ENCODE measurements around the gene TNNC2. TPM values are rescaled to one million over a fixed set of nuclear protein-coding genes. Genes with fewer than 3 reads are reported as not detected.

TNNC2 gene
- total and polyA plus RNA-seq, 2 of the 8 experiments (the other 6 are each of a cell fraction or from before 2014, with no cell fraction given), result 5.7 to 7.6 TPM

DNA sequence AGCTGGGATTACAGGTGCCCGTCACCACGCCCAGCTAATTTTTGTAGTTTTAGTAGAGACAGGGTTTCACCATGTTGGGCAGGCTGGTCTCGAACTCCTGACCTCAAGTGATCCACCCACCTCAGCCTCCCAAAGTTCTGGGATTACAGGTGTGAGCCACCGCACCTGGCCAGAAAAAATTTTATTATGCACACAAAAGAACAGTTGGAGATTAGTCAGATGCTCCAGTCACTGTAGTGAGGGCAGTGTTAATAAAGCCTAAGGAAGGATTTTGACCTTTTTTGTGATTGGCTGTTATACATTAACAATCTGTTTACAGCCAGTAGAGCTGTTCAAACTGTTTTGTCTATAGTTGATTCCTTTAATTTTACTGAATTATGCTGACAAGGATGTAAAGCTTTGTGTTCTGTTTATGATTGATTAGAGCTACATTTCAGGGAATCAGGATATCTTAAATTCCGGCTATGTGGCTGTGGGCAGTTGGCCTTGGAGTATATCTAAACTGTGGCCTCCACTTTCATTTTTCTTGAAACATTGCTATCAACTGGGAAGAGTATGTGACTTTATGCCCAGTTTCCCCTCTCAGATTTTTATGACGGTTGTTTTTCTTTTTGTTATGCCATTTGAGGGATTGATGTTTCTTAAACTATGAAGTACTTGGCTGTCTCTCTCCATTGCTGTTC lies 40.2 kb upstream of the TNNC2 start:
- Histone ChIP-seq H3K23me2 (ENCODE audit: low read depth, low read length) (no peaks in the 10 kb centered on the region), H2BK15ac (ENCODE audit: low read length) (no peak overlapping the region), H3K79me2 (ENCODE audit: control insufficient read depth in 1 of 2, insufficient read depth in 2 of 2, low read length in 2 of 2) (no peaks in the 10 kb centered on the region), H2BK20ac (ENCODE audit: low read length) (no peak overlapping the region), H3K27me3 (replicated peaks in 1 of 4; ENCODE audit: control insufficient read depth in 3 of 4, extremely low read depth in 1 of 4, insufficient read depth in 3 of 4, low read length in 3 of 4) (no peaks in the 10 kb centered on the region), H2BK12ac (ENCODE audit: low read depth, low read length) (no peak overlapping the region), H4K5ac (ENCODE audit: insufficient read length, low read depth, low read length) (no peak overlapping the region), H3K4me2 (ENCODE audit: insufficient read depth in 1 of 2, low read depth in 2 of 2, low read length in 2 of 2) (no peak overlapping the region), H4K20me1 (replicated peaks in 1 of 2; ENCODE audit: control insufficient read depth in 1 of 2, insufficient read depth in 2 of 2, low read length in 2 of 2) (no peaks in the 10 kb centered on the region), H3K79me1 (ENCODE audit: low read depth, low read length) (no peaks in the 10 kb centered on the region), H3K36me3 (ENCODE audit: control insufficient read depth in 2 of 4, insufficient read depth in 4 of 4, low read length in 3 of 4) (no peaks in the 10 kb centered on the region; a peak in 1 of 8 replicates), H2BK120ac (replicated peaks; ENCODE audit: low read depth, low read length) (no peak overlapping the region), H3K27ac (ENCODE audit: low read depth, low read length) (no peak overlapping the region), H4K8ac (ENCODE audit: extremely low read depth, insufficient read depth, low read length) (no peak overlapping the region), H3K9ac (replicated peaks in 1 of 4; ENCODE audit: extremely low read depth in 1 of 4, low read depth in 3 of 4, low read length in 3 of 4) (no peak overlapping the region), H3K14ac (ENCODE audit: insufficient read length) (no peak overlapping the region), H3K56ac (replicated peaks; ENCODE audit: insufficient read length, low read depth, low read length) (no peak overlapping the region), H2AFZ (ENCODE audit: low read length) (no peak overlapping the region), H4K91ac (replicated peaks; ENCODE audit: insufficient read length, low read length) (no peak overlapping the region), H3K4ac (replicated peaks; ENCODE audit: insufficient read length, low read depth, low read length) (no peak overlapping the region), H3K4me1 (replicated peaks in 1 of 4; ENCODE audit: control insufficient read depth in 3 of 4, insufficient read depth in 4 of 4, low read length in 3 of 4) (no peaks in the 10 kb centered on the region), H2BK5ac (ENCODE audit: low read depth, low read length) (no peak overlapping the region), H2AK5ac (ENCODE audit: low read depth, low read length) (no peak overlapping the region), H3K9me3 (ENCODE audit: insufficient read depth in 2 of 2, low read depth in 1 of 2, low read length in 1 of 2) (no peaks in the 10 kb centered on the region), H3K18ac (ENCODE audit: extremely low read depth, low read length) (no peak overlapping the region), H3K4me3 (ENCODE audit: extremely low read depth in 1 of 4, insufficient read depth in 2 of 4, low read depth in 3 of 4, low read length in 4 of 4) (no peak overlapping the region), H3K23ac (ENCODE audit: insufficient read length) (no peak overlapping the region)
- DNase-seq (ENCODE audit: low read depth in 1 of 2, low spot score in 2 of 2) (no peak), FAIRE-seq (no peak)
- POLR2A ChIA-PET (ENCODE audit: partially characterized antibody), result interaction anchor here (0.9 to 8.1 kb wide), 3 partner anchors 9 to 23 kb away, joined by 4 to 39 read pairs (median 5); partner anchors contain the start of genes NEURL2 and ZSWIM1
- 91% methylated on average over 6 of the region's 6 CpGs; no CpG with 5 or more reads in 1 of the 2 experiments for WGBS, 2 experiments (ENCODE audit: extremely low coverage in 1 of 2, insufficient coverage in 1 of 2, insufficient read length in 1 of 2, insufficient replicate concordance in 2 of 2, low coverage in 1 of 2, low lambda C conversion rate in 2 of 2, missing lambda C conversion rate in 1 of 2)
- CTCF ChIA-PET (ENCODE audit: partially characterized antibody), result interaction anchor here (0.6 to 1.4 kb wide), 4 partner anchors 11 to 91 kb away, joined by 3 to 5 read pairs (median 4); no protein-coding TSS in a partner anchor
- no peak for TF ChIP-seq POLR2AphosphoS5 (IDR thresholded peaks at IDR 0.05; ENCODE audit: low read depth, low read length)
- TF ChIP-seq, protein P1, sequence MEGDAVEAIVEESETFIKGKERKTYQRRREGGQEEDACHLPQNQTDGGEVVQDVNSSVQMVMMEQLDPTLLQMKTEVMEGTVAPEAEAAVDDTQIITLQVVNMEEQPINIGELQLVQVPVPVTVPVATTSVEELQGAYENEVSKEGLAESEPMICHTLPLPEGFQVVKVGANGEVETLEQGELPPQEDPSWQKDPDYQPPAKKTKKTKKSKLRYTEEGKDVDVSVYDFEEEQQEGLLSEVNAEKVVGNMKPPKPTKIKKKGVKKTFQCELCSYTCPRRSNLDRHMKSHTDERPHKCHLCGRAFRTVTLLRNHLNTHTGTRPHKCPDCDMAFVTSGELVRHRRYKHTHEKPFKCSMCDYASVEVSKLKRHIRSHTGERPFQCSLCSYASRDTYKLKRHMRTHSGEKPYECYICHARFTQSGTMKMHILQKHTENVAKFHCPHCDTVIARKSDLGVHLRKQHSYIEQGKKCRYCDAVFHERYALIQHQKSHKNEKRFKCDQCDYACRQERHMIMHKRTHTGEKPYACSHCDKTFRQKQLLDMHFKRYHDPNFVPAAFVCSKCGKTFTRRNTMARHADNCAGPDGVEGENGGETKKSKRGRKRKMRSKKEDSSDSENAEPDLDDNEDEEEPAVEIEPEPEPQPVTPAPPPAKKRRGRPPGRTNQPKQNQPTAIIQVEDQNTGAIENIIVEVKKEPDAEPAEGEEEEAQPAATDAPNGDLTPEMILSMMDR (IDR thresholded peaks at IDR 0.05; ENCODE audit: control extremely low read depth in 1 of 3, insufficient read depth in 1 of 3, low read depth in 1 of 3, low read length in 3 of 3), result no peak
- no peak for TF ChIP-seq NANOG (IDR thresholded peaks at IDR 0.05; ENCODE audit: insufficient read depth, low read depth, low read length, poor library complexity, severe bottlenecking)
- no peak for TF ChIP-seq USF2 (IDR thresholded peaks at IDR 0.05; ENCODE audit: low read length)
- TF ChIP-seq SP1 (IDR thresholded peaks at IDR 0.05; ENCODE audit: low read depth, low read length), result no peak
- TF ChIP-seq TAF7 (optimal IDR thresholded peaks at IDR 0.05; ENCODE audit: borderline replicate concordance, low read depth, low read length), result no peak
- no peak for TF ChIP-seq CTBP2 (IDR thresholded peaks at IDR 0.05; ENCODE audit: borderline replicate concordance, insufficient read depth, insufficient read length, low read length)
- no peak for TF ChIP-seq CHD1 (IDR thresholded peaks at IDR 0.05; ENCODE audit: low read depth, low read length)
- TF ChIP-seq HDAC6 (IDR thresholded peaks at IDR 0.05; ENCODE audit: low read depth, low read length), result no peak

Measured in H1 (cell line).